Keratinocyte (primary cell): ENCODE data around the gene MRPL44. TPM values are rescaled to one million over a fixed set of nuclear protein-coding genes. Genes with fewer than 3 reads are reported as not detected.

Source experiments
- DNase-seq: peaks from one replicate; pipeline ENCODE4 v3.0.0-alpha.2; 2011; ENCODE audit warnings: low read depth, missing footprints, low spot score
- FAIRE-seq: peaks from 2 replicates; lab custom pipeline; 2011; peaks lifted over from hg19 to GRCh38; lab: Jason Lieb, UNC
- H2AFZ ChIP-seq: 2 replicates; pipeline ENCODE4 v1.6.0; 2012; ENCODE audit warnings: low read length, control low read depth, inconsistent platforms; ENCODE audit not compliant: control insufficient read depth
- H3K27ac ChIP-seq: 2 replicates; pipeline ENCODE4 v1.5.1; 2011; ENCODE audit warnings: low read length; ENCODE audit not compliant: control insufficient read depth, insufficient read depth
- H3K27me3 ChIP-seq: 3 replicates; pipeline ENCODE4 v1.6.0; 2011; ENCODE audit warnings: low read length; ENCODE audit not compliant: control insufficient read depth, insufficient read depth; ENCODE audit errors: extremely low read depth
- H3K36me3 ChIP-seq, 2 experiments: 2 replicates in 1 of 2; 3 replicates in 1 of 2; pipeline ENCODE4 v1.5.1; 2011; ENCODE audit warnings: low read length in 2 of 2, mild to moderate bottlenecking in 1 of 2; ENCODE audit not compliant: control insufficient read depth in 2 of 2, insufficient read depth in 2 of 2; ENCODE audit errors: extremely low read depth in 1 of 2
- H3K4me1 ChIP-seq: 3 replicates; pipeline ENCODE4 v1.5.1; 2011; ENCODE audit warnings: low read length; ENCODE audit not compliant: control insufficient read depth, insufficient read depth; ENCODE audit errors: extremely low read depth
- H3K4me2 ChIP-seq: 3 replicates; pipeline ENCODE4 v1.6.0; 2011; ENCODE audit warnings: low read depth, low read length; ENCODE audit not compliant: control insufficient read depth, insufficient read depth; ENCODE audit errors: extremely low read depth
- H3K4me3 ChIP-seq, 3 experiments: fragments of 200-600 bp in 1 of 3; sonication (generic) in 1 of 3; 2 replicates in 2 of 3; 3 replicates in 1 of 3; pipeline ENCODE4 v1.5.1; 2011 to 2016; ENCODE audit warnings: low read length in 3 of 3, mild to moderate bottlenecking in 3 of 3, control low read depth in 2 of 3, inconsistent platforms in 1 of 3, low read depth in 1 of 3, mixed read lengths in 1 of 3, mixed run types in 1 of 3, moderate library complexity in 1 of 3; ENCODE audit not compliant: control insufficient read depth in 2 of 3, insufficient read depth in 2 of 3; ENCODE audit errors: extremely low read depth in 1 of 3
- H3K79me2 ChIP-seq: 2 replicates; pipeline ENCODE4 v1.6.0; 2012; ENCODE audit warnings: low read length; ENCODE audit not compliant: control insufficient read depth, insufficient read depth
- H3K9ac ChIP-seq: 3 replicates; pipeline ENCODE4 v1.6.0; 2011; ENCODE audit warnings: low read length; ENCODE audit not compliant: control insufficient read depth, insufficient read depth; ENCODE audit errors: extremely low read depth
- H3K9me1 ChIP-seq: 3 replicates; pipeline ENCODE4 v1.6.0; 2011; ENCODE audit warnings: low read length; ENCODE audit not compliant: control insufficient read depth, insufficient read depth; ENCODE audit errors: extremely low read depth
- H3K9me3 ChIP-seq: 2 replicates; pipeline ENCODE4 v1.5.1; 2012; ENCODE audit warnings: low read depth, low read length; ENCODE audit not compliant: control insufficient read depth
- H4K20me1 ChIP-seq: 3 replicates; pipeline ENCODE4 v1.6.0; 2011; ENCODE audit warnings: low read length; ENCODE audit not compliant: control insufficient read depth, insufficient read depth; ENCODE audit errors: extremely low read depth
- EZH2 ChIP-seq: IDR thresholded peaks from one replicate; pipeline ENCODE4 v1.6.1; 2012; ENCODE audit warnings: inconsistent platforms, mild to moderate bottlenecking, low read length, moderate library complexity
- dilution Hi-C: fragments of 300-500 bp; cut with MboI; formaldehyde crosslinking; loops from one replicate; pipeline ENCODE4 v1.7.0; 2020; ENCODE audit warnings: low sequenced_read_pairs; ENCODE audit not compliant: extremely low pct_ligation_motif_present
- polyA plus RNA-seq, 5 experiments: library from polyadenylated mRNA; depleted of rRNA in 3 of 5; stranded (reverse) in 3 of 5; stranded (forward) in 1 of 5; unstranded in 1 of 5; fragments of >200 nt; gene quantifications; 1 replicate in 1 of 5; 2 replicates in 3 of 5; 3 replicates in 1 of 5; pipeline versions ENCODE4 v1.2.1 to v1.2.3, GENCODE V29; 2011 to 2012; ENCODE audit warnings: missing spikeins in 2 of 5, low read depth in 1 of 5, low replicate concordance in 1 of 5
- TF ChIP-seq, protein P1 (sequence below), 3 experiments: IDR thresholded peaks in 1 of 3; conservative IDR thresholded peaks in 1 of 3; optimal IDR thresholded peaks in 1 of 3; 2 replicates in 2 of 3; 3 replicates in 1 of 3; pipeline versions ENCODE3 to v1.5.1; 2011; ENCODE audit warnings: low read length in 3 of 3, mild to moderate bottlenecking in 3 of 3, moderate library complexity in 2 of 3, control low read depth in 1 of 3, inconsistent platforms in 1 of 3; ENCODE audit not compliant: insufficient read depth in 2 of 3; ENCODE audit errors: extremely low read depth in 1 of 3

Gene MRPL44
- polyA plus RNA-seq, 1 donor (not counting 4 experiments of a cell fraction or from before 2014, with no cell fraction given): 27.1 TPM

GRCh38 chr2:223979730-223980396 is 22.6 kb downstream of the MRPL44 start:
- Histone ChIP-seq H3K36me3 (peaks cover 33 to 57% of the 10 kb centered on the region in 2 experiments), H3K4me2 (no peak overlapping the region), H3K4me3 (no peak overlapping the region), H4K20me1 (no peaks in the 10 kb centered on the region), H3K27me3 (no peaks in the 10 kb centered on the region), H3K9me3 (no peaks in the 10 kb centered on the region), H3K27ac (no peak overlapping the region), H3K79me2 (no peaks in the 10 kb centered on the region), H3K4me1 (peaks cover 8% of the 10 kb centered on the region), H3K9me1 (no peaks in the 10 kb centered on the region), H2AFZ (no peak overlapping the region), H3K9ac (no peak overlapping the region)
- dilution Hi-C loops: loop anchor here (25.0 kb wide), 1 partner anchor 307 kb away; no protein-coding TSS in a partner anchor
- TF ChIP-seq, protein P1, sequence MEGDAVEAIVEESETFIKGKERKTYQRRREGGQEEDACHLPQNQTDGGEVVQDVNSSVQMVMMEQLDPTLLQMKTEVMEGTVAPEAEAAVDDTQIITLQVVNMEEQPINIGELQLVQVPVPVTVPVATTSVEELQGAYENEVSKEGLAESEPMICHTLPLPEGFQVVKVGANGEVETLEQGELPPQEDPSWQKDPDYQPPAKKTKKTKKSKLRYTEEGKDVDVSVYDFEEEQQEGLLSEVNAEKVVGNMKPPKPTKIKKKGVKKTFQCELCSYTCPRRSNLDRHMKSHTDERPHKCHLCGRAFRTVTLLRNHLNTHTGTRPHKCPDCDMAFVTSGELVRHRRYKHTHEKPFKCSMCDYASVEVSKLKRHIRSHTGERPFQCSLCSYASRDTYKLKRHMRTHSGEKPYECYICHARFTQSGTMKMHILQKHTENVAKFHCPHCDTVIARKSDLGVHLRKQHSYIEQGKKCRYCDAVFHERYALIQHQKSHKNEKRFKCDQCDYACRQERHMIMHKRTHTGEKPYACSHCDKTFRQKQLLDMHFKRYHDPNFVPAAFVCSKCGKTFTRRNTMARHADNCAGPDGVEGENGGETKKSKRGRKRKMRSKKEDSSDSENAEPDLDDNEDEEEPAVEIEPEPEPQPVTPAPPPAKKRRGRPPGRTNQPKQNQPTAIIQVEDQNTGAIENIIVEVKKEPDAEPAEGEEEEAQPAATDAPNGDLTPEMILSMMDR (optimal IDR thresholded peaks at IDR 0.05 in 1 of 3, IDR thresholded peaks at IDR 0.05 in 1 of 3, conservative IDR thresholded peaks at IDR 0.05 in 1 of 3; ENCODE audit: extremely low read depth in 1 of 3, insufficient read depth in 2 of 3, low read length in 3 of 3): no peak
- no peak for TF ChIP-seq EZH2
- no peak for DNase-seq
- FAIRE-seq: no peak

DNA sequence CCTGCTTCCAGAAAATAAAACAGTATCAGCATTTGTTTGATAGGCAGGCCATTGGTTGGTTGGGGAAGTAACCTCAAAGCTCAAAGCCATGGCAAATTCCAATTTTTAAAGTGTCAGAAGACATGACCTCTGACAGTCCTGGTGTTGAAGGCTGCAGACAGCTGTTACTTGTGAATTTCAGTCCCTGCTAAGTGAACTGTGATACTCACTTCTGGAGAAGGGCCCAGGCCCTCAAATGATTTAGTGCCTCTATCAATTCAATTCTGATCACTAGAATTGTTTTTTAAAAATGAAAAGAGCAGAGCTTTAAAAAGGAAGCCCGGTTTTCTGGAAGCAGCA is 23.1 kb downstream of the MRPL44 start:
- Histone ChIP-seq H3K4me2 (no peak overlapping the region), H3K4me3 (no peak overlapping the region), H3K27ac (no peak overlapping the region), H3K4me1 (peaks cover 8% of the 10 kb centered on the region), H4K20me1 (no peaks in the 10 kb centered on the region), H3K9ac (no peak overlapping the region), H3K27me3 (no peaks in the 10 kb centered on the region), H3K9me3 (no peaks in the 10 kb centered on the region), H3K79me2 (no peaks in the 10 kb centered on the region), H3K36me3 (peaks cover 34 to 59% of the 10 kb centered on the region in 2 experiments), H3K9me1 (no peaks in the 10 kb centered on the region), H2AFZ (no peak overlapping the region)
- FAIRE-seq (no peak), DNase-seq (no peak)
- TF ChIP-seq, protein P1 (optimal IDR thresholded peaks at IDR 0.05 in 1 of 3, IDR thresholded peaks at IDR 0.05 in 1 of 3, conservative IDR thresholded peaks at IDR 0.05 in 1 of 3; ENCODE audit: extremely low read depth in 1 of 3, insufficient read depth in 2 of 3, low read length in 3 of 3): no peak
- no peak for TF ChIP-seq EZH2
- dilution Hi-C loops: loop anchor here (25.0 kb wide), 1 partner anchor 307 kb away; no protein-coding TSS in a partner anchor
